Measurements from ENCODE around the gene ROPN1B.

The ROPN1B gene

GRCh38 chr3:126015075-126015474, 46.1 kb downstream of the ROPN1B start:
- no peak overlapping the region for H4K91ac ChIP-seq (ENCODE audit: low read depth, low read length, poor library complexity)
- H3K27ac ChIP-seq (replicated peaks; ENCODE audit: low read length): no peak overlapping the region
- peaks cover 6 to 44% of the 10 kb centered on the region in 2 donors for H3K36me3 ChIP-seq (replicated peaks in 1 of 2; ENCODE audit: control insufficient read depth in 2 of 2, insufficient read depth in 2 of 2, low read length in 2 of 2)
- no peak overlapping the region for H3K9ac ChIP-seq (ENCODE audit: low read depth, low read length, poor library complexity)
- H3K23ac ChIP-seq (ENCODE audit: low read depth, low read length, poor library complexity): no peak overlapping the region
- no peak overlapping the region for H2BK120ac ChIP-seq (ENCODE audit: low read depth, low read length)
- peak overlapping the region; percentile 51 for H3K18ac ChIP-seq (ENCODE audit: low read length)
- no peak overlapping the region for H2AK5ac ChIP-seq (ENCODE audit: low read depth, low read length)
- no peak overlapping the region for H2BK5ac ChIP-seq (ENCODE audit: low read length)
- no peak overlapping the region for H3K4ac ChIP-seq (ENCODE audit: low read length)
- no peak overlapping the region for H2AFZ ChIP-seq (ENCODE audit: low read length)
- no peak overlapping the region for H2BK12ac ChIP-seq (ENCODE audit: low read length)
- H3K14ac ChIP-seq (ENCODE audit: low read length): no peak overlapping the region
- H3K4me3 ChIP-seq (ENCODE audit: low read length in 2 of 2): no peak overlapping the region
- H3K79me1 ChIP-seq (ENCODE audit: low read depth, low read length): no peaks in the 10 kb centered on the region
- WGBS, 2 donors (ENCODE audit: extremely low coverage in 2 of 2, insufficient read length in 2 of 2, insufficient replicate concordance in 1 of 2): no CpG with 5 or more reads among the region's 10 CpGs
- no peak for DNase-seq (ENCODE audit: low spot score)
- H2BK15ac ChIP-seq (ENCODE audit: low read length): no peak overlapping the region
- peaks cover 6 to 8% of the 10 kb centered on the region in 2 donors for H3K4me1 ChIP-seq (ENCODE audit: control insufficient read depth in 2 of 2, insufficient read depth in 1 of 2, low read depth in 1 of 2, low read length in 2 of 2)
- H3K27me3 ChIP-seq (ENCODE audit: control insufficient read depth in 3 of 3, insufficient read depth in 3 of 3, low read depth in 1 of 3, low read length in 3 of 3): no peaks in the 10 kb centered on the region
- H3K4me2 ChIP-seq (ENCODE audit: insufficient read depth, low read length, poor library complexity, severe bottlenecking): no peak overlapping the region
- no peak overlapping the region for H4K8ac ChIP-seq (ENCODE audit: low read depth, low read length)
- no peaks in the 10 kb centered on the region for H3K9me3 ChIP-seq (replicated peaks in 1 of 2; ENCODE audit: control insufficient read depth in 2 of 2, insufficient read depth in 1 of 2, low read depth in 1 of 2, low read length in 2 of 2)

DNA sequence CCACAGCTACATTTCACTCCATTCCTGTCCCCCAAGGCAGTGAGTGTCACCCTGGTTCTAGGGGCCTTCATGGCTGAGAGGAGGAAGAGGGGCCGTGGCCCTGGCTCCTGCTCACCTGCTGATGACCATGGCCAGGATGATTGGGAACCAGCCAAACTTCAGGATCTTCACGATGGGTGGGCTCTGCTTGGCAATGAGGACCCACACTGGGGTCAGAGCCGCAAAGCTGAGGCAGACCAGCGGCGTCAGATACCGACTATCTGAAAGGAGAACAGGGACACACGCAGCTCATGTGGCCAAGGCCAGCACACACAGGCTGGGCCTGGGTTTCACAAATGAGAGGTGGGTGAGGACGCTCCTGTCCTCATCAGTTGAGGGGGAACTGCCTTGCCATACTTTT, 47.6 kb downstream of the ROPN1B start:
- Histone ChIP-seq H2BK12ac (ENCODE audit: low read length) (no peak overlapping the region), H3K14ac (ENCODE audit: low read length) (no peak overlapping the region), H2BK15ac (ENCODE audit: low read length) (no peak overlapping the region), H3K27ac (replicated peaks; ENCODE audit: low read length) (no peak overlapping the region), H2AK5ac (ENCODE audit: low read depth, low read length) (no peak overlapping the region), H2BK120ac (ENCODE audit: low read depth, low read length) (no peak overlapping the region), H3K27me3 (ENCODE audit: control insufficient read depth in 3 of 3, insufficient read depth in 3 of 3, low read depth in 1 of 3, low read length in 3 of 3) (no peaks in the 10 kb centered on the region), H3K9me3 (replicated peaks in 1 of 2; ENCODE audit: control insufficient read depth in 2 of 2, insufficient read depth in 1 of 2, low read depth in 1 of 2, low read length in 2 of 2) (no peaks in the 10 kb centered on the region), H3K79me1 (ENCODE audit: low read depth, low read length) (no peaks in the 10 kb centered on the region), H3K23ac (ENCODE audit: low read depth, low read length, poor library complexity) (no peak overlapping the region), H4K91ac (ENCODE audit: low read depth, low read length, poor library complexity) (no peak overlapping the region), H3K36me3 (replicated peaks in 1 of 2; ENCODE audit: control insufficient read depth in 2 of 2, insufficient read depth in 2 of 2, low read length in 2 of 2) (peaks cover 6 to 33% of the 10 kb centered on the region in 2 donors), H3K4me2 (ENCODE audit: insufficient read depth, low read length, poor library complexity, severe bottlenecking) (no peak overlapping the region), H3K4me1 (ENCODE audit: control insufficient read depth in 2 of 2, insufficient read depth in 1 of 2, low read depth in 1 of 2, low read length in 2 of 2) (peaks cover 6 to 9% of the 10 kb centered on the region in 2 donors), H2BK5ac (ENCODE audit: low read length) (no peak overlapping the region), H3K9ac (ENCODE audit: low read depth, low read length, poor library complexity) (no peak overlapping the region), H2AFZ (ENCODE audit: low read length) (no peak overlapping the region), H3K4me3 (ENCODE audit: low read length in 2 of 2) (peak overlapping the region in 1 of 2 donors; percentile 4), H3K18ac (ENCODE audit: low read length) (no peak overlapping the region), H4K8ac (ENCODE audit: low read depth, low read length) (no peak overlapping the region), H3K4ac (ENCODE audit: low read length) (no peak overlapping the region)
- no CpG with 5 or more reads among the region's 8 CpGs for WGBS, 2 donors (ENCODE audit: extremely low coverage in 2 of 2, insufficient read length in 2 of 2, insufficient replicate concordance in 1 of 2)
- DNase-seq (ENCODE audit: low spot score): no peak

- no peak overlapping the region for H2BK15ac ChIP-seq (ENCODE audit: low read length)
- H3K14ac ChIP-seq (ENCODE audit: low read length): no peak overlapping the region
- H3K9ac ChIP-seq (ENCODE audit: low read depth, low read length, poor library complexity): no peak overlapping the region
- H4K8ac ChIP-seq (ENCODE audit: low read depth, low read length): no peak overlapping the region
- H3K79me1 ChIP-seq (ENCODE audit: low read depth, low read length): no peaks in the 10 kb centered on the region
- no peak overlapping the region for H3K27ac ChIP-seq (replicated peaks; ENCODE audit: low read length)
- no CpG with 5 or more reads among the region's 9 CpGs for WGBS, 2 donors (ENCODE audit: extremely low coverage in 2 of 2, insufficient read length in 2 of 2, insufficient replicate concordance in 1 of 2)
- no peak overlapping the region for H2BK120ac ChIP-seq (ENCODE audit: low read depth, low read length)
- H3K9me3 ChIP-seq (replicated peaks in 1 of 2; ENCODE audit: control insufficient read depth in 2 of 2, insufficient read depth in 1 of 2, low read depth in 1 of 2, low read length in 2 of 2): no peaks in the 10 kb centered on the region
- no peaks in the 10 kb centered on the region for H3K27me3 ChIP-seq (ENCODE audit: control insufficient read depth in 3 of 3, insufficient read depth in 3 of 3, low read depth in 1 of 3, low read length in 3 of 3)
- no peak overlapping the region for H2AK5ac ChIP-seq (ENCODE audit: low read depth, low read length)
- no peak overlapping the region for H4K91ac ChIP-seq (ENCODE audit: low read depth, low read length, poor library complexity)
- H2BK5ac ChIP-seq (ENCODE audit: low read length): peak overlapping the region; percentile 57
- no peak for DNase-seq (ENCODE audit: low spot score)
- peaks cover 6 to 9% of the 10 kb centered on the region in 2 donors for H3K4me1 ChIP-seq (ENCODE audit: control insufficient read depth in 2 of 2, insufficient read depth in 1 of 2, low read depth in 1 of 2, low read length in 2 of 2)
- no peak overlapping the region for H3K4me3 ChIP-seq (ENCODE audit: low read length in 2 of 2)
- H3K36me3 ChIP-seq (replicated peaks in 1 of 2; ENCODE audit: control insufficient read depth in 2 of 2, insufficient read depth in 2 of 2, low read length in 2 of 2): peaks cover 4 to 33% of the 10 kb centered on the region in 2 donors
- no peak overlapping the region for H2AFZ ChIP-seq (ENCODE audit: low read length)
- H3K4ac ChIP-seq (ENCODE audit: low read length): no peak overlapping the region
- no peak overlapping the region for H3K18ac ChIP-seq (ENCODE audit: low read length)
- H3K4me2 ChIP-seq (ENCODE audit: insufficient read depth, low read length, poor library complexity, severe bottlenecking): no peak overlapping the region
- H2BK12ac ChIP-seq (ENCODE audit: low read length): no peak overlapping the region
- peak overlapping the region; percentile 49 for H3K23ac ChIP-seq (ENCODE audit: low read depth, low read length, poor library complexity)
Measured at GRCh38 chr3:126017362-126017761, 48.4 kb downstream of the ROPN1B start.

- no CpG with 5 or more reads among the region's 1 CpG for WGBS, 2 donors (ENCODE audit: extremely low coverage in 2 of 2, insufficient read length in 2 of 2, insufficient replicate concordance in 1 of 2)
- Histone ChIP-seq H3K14ac (ENCODE audit: low read length) (no peak overlapping the region), H3K4ac (ENCODE audit: low read length) (no peak overlapping the region)
Measured at GRCh38 chr3:126018545-126018944, 49.6 kb downstream of the ROPN1B start.

More at GRCh38 chr3:126018545-126018944, 49.6 kb downstream of the ROPN1B start:
- Histone ChIP-seq H3K27me3 (ENCODE audit: control insufficient read depth in 3 of 3, insufficient read depth in 3 of 3, low read depth in 1 of 3, low read length in 3 of 3) (no peaks in the 10 kb centered on the region), H2BK5ac (ENCODE audit: low read length) (no peak overlapping the region), H3K27ac (replicated peaks; ENCODE audit: low read length) (no peak overlapping the region), H4K91ac (ENCODE audit: low read depth, low read length, poor library complexity) (no peak overlapping the region), H3K4me3 (ENCODE audit: low read length in 2 of 2) (no peak overlapping the region), H3K9ac (ENCODE audit: low read depth, low read length, poor library complexity) (no peak overlapping the region), H2BK15ac (ENCODE audit: low read length) (no peak overlapping the region), H3K36me3 (replicated peaks in 1 of 2; ENCODE audit: control insufficient read depth in 2 of 2, insufficient read depth in 2 of 2, low read length in 2 of 2) (peaks cover 2 to 31% of the 10 kb centered on the region in 2 donors), H3K23ac (ENCODE audit: low read depth, low read length, poor library complexity) (no peak overlapping the region), H2AFZ (ENCODE audit: low read length) (no peak overlapping the region), H2AK5ac (ENCODE audit: low read depth, low read length) (no peak overlapping the region), H2BK12ac (ENCODE audit: low read length) (no peak overlapping the region), H3K9me3 (replicated peaks in 1 of 2; ENCODE audit: control insufficient read depth in 2 of 2, insufficient read depth in 1 of 2, low read depth in 1 of 2, low read length in 2 of 2) (no peaks in the 10 kb centered on the region), H3K4me2 (ENCODE audit: insufficient read depth, low read length, poor library complexity, severe bottlenecking) (no peak overlapping the region), H3K4me1 (ENCODE audit: control insufficient read depth in 2 of 2, insufficient read depth in 1 of 2, low read depth in 1 of 2, low read length in 2 of 2) (peaks cover 6 to 13% of the 10 kb centered on the region in 2 donors), H3K18ac (ENCODE audit: low read length) (no peak overlapping the region), H3K79me1 (ENCODE audit: low read depth, low read length) (no peaks in the 10 kb centered on the region), H4K8ac (ENCODE audit: low read depth, low read length) (no peak overlapping the region), H2BK120ac (ENCODE audit: low read depth, low read length) (no peak overlapping the region)
- no peak for DNase-seq (ENCODE audit: low spot score)
